ENCODE measurements around the gene MIER2.
"Not testable (repeated sequence)": the region's sequence is repeated elsewhere in the genome, so short reads cannot be mapped to it uniquely, and the experiment has no call there.

The MIER2 gene

DNA sequence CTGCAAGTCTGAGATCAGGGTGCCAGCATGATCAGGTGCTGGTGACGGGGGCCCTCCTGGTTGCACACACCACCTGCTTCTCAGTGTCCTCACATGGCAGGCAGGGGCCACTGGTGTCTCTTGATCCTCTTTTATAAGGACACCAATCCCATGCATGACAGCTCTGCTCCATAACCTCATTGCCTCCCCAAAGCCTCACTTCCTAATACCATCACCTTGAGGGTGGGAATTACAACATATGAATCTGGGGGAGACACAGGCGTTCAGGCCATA is 15.0 kb upstream of the MIER2 start:
- Histone ChIP-seq H3K9me3 (no peaks in the 10 kb centered on the region), H3K4me3 (no peak overlapping the region), H3K4me1 (no peaks in the 10 kb centered on the region), H3K27ac (no peak overlapping the region), H3K36me3 (no peaks in the 10 kb centered on the region), H3K27me3 (peaks cover 0 to 28% of the 10 kb centered on the region in 2 donors)
- no peak for DNase-seq
- TF ChIP-seq, protein P1, sequence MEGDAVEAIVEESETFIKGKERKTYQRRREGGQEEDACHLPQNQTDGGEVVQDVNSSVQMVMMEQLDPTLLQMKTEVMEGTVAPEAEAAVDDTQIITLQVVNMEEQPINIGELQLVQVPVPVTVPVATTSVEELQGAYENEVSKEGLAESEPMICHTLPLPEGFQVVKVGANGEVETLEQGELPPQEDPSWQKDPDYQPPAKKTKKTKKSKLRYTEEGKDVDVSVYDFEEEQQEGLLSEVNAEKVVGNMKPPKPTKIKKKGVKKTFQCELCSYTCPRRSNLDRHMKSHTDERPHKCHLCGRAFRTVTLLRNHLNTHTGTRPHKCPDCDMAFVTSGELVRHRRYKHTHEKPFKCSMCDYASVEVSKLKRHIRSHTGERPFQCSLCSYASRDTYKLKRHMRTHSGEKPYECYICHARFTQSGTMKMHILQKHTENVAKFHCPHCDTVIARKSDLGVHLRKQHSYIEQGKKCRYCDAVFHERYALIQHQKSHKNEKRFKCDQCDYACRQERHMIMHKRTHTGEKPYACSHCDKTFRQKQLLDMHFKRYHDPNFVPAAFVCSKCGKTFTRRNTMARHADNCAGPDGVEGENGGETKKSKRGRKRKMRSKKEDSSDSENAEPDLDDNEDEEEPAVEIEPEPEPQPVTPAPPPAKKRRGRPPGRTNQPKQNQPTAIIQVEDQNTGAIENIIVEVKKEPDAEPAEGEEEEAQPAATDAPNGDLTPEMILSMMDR (IDR thresholded peaks at IDR 0.05), result no peak
- intact Hi-C loops (cut with DNase I; ENCODE audit: low total_unique reads), result no loop called here

DNA sequence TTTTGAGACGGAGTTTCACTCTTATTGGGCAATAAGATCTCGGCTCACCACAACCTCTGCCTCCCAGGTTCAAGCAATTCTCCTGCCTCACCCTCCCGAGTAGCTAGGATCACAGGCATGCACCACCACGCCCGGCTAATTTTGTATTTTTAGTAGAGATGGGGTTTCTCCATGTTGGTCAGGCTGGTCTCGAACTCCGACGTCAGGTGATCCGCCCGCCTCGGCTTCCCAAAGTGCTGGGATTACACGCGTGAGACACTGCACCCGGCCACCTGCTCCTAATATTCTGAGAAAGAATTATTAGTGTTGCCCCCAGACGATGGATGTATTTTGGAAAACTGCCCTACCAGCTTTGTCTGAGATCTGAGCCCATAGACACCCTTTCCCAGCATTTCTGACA is 10.9 kb upstream of the MIER2 start:
- H3K4me1 ChIP-seq; H3K36me3 ChIP-seq; H3K4me3 ChIP-seq; intact Hi-C loops (cut with DNase I; ENCODE audit: low total_unique reads); H3K27ac ChIP-seq; H3K9me3 ChIP-seq; DNase-seq: not testable (repeated sequence)
- H3K27me3 ChIP-seq, result peaks cover 0 to 20% of the 10 kb centered on the region in 2 donors

DNA sequence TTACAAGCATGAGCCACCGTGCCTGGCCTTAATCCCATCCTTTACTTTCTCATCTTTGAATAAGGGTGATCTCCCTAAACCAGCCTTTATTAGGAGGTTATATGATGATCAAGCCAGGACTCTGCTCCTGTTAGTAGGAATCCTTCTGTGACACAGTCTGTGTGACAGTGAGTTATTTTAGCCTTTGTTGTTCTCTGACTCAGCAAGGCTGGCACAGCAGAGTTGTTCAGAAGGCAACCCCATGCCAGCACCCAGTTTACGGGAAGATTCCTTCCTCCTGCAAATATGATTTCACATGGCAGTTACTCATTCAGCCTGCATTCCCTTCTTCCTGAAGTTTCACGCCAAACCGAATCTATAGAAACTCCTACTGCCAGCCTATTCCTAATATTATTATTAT is 10.5 kb upstream of the MIER2 start:
- TF ChIP-seq, protein P1 (IDR thresholded peaks at IDR 0.05), result no peak
- H3K4me1 ChIP-seq, result no peaks in the 10 kb centered on the region
- intact Hi-C loops (cut with DNase I; ENCODE audit: low total_unique reads), result no loop called here

DNA sequence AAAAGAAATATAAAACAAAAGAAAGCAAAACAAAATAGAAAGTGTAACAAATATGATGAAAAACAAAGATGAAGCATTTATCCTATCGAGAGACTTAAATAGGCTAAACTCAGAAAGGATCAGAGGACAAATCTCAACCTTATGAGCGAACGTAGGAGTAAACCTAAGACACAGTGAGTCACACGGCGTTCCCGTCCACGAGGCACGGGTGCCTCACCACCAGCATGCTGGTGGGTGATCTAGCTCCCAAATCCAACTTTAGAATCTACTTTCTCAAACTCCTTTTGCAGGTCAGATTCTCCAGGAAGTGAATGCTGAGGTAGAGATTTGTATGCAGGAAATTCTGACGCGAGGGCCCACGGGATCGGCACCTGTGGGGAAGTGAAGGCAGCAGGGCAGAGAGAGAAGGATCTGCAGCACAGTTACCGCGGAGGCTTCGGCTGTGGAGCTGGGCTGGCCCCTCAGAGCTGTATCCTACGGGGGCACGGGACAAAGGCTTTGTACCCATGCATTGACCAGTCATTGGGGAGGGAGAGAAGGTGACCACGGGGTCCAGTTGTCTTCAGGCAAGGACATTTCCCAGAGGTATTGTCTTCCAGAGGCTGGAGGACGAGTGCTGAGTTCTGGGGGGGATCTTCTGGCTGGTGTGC is 7.5 kb upstream of the MIER2 start:
- intact Hi-C loops (cut with DNase I; ENCODE audit: low total_unique reads), result no loop called here
- Histone ChIP-seq H3K36me3 (no peaks in the 10 kb centered on the region), H3K27ac (no peak overlapping the region), H3K4me1 (no peaks in the 10 kb centered on the region), H3K27me3 (no peaks in the 10 kb centered on the region), H3K9me3 (peaks cover 0 to 8% (median 8%) of the 10 kb centered on the region in 3 donors), H3K4me3 (no peak overlapping the region)
- TF ChIP-seq, protein P1 (IDR thresholded peaks at IDR 0.05), result no peak
- no peak for DNase-seq

More for the DNA sequence above, 10.5 kb upstream of the MIER2 start:
- H3K9me3 ChIP-seq, result peaks cover 0 to 8% (median 8%) of the 10 kb centered on the region in 3 donors
- peaks cover 0 to 19% of the 10 kb centered on the region in 2 donors for H3K27me3 ChIP-seq
- H3K36me3 ChIP-seq, result no peaks in the 10 kb centered on the region
- DNase-seq, result no peak
- H3K4me3 ChIP-seq, result no peak overlapping the region
- no peak overlapping the region for H3K27ac ChIP-seq

DNA sequence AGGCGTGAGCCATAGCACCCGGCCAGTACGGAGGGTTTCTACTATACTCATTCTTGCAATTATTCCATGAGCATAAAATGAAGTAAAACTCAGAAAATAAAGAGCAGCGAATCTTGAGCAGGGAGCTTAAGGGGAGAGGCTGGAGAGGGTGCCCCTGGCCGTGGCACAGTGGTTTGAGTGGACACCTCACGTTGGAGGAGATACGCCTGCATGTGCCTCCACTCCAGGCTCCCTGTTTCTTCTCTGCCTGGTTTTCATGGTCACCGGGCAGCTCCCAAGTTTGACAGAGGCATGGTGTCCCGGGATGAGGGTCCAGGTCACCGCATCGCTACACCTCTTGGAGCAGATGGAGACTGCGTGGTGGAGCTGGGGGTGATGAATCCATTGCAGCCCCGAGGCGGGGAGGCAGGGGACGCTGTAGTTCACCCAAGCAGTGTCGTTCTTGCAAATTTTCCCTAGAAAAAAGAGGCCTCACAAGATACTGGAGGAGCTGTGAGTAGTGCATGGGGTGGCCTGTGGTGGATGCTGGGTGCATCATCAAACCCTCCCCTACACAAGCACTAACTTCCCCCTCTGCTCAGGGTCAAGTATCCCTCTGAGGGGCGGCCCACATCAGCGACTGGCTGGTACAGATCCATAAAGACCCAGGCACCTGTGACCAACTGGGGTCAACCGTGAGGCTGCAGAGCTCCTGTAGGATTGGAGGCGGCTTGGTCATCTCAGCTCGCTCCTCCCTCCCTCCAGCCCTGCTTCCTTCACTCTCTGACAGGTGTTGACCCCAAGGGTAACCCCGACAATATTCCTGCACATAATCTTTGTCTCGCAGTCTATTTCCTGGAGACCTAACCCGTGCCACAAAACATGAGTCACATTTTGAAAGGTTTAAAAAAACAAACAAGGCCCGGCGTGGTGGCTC is 3.6 kb upstream of the MIER2 start:
- intact Hi-C loops (cut with DNase I; ENCODE audit: low total_unique reads), result no loop called here
- H3K27ac ChIP-seq, result no peak overlapping the region
- H3K9me3 ChIP-seq, result peaks cover 0 to 4% (median 0%) of the 10 kb centered on the region in 3 donors
- TF ChIP-seq, protein P1 (IDR thresholded peaks at IDR 0.05), result no peak
- H3K27me3 ChIP-seq, result no peaks in the 10 kb centered on the region
- no peak for DNase-seq
- no peaks in the 10 kb centered on the region for H3K36me3 ChIP-seq
- H3K4me1 ChIP-seq, result peaks cover 0 to 13% (median 8%) of the 10 kb centered on the region in 4 donors
- H3K4me3 ChIP-seq, result no peak overlapping the region

DNA sequence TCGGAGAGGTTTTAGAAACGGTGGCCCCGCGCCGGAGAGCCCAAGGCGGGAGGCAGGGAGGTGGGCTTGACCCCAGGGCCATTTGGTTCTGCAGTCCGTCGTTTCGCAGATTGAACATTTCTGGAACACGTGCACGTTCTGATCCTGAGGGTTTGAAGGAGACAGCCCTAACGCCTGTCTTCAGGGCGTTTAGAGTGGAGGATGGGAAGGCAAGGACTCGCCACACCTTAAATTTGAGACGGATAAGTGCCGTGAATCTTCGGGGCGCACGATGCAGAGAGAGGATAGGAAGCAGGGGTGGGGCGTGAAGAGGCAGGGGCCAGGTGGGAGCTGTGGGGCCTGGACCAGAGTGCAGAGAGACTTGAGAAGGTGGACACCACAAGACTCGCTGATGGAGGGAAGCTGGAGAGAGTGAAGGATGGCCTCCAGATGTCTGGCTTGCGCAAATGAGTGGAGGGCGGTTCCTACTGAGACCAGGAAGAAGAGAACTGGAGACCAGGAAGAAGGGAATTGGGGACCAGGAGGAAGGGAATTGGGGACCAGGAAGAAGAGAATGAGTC is 804 bp upstream of the MIER2 start:
- Histone ChIP-seq H3K27me3 (no peaks in the 10 kb centered on the region), H3K9me3 (no peaks in the 10 kb centered on the region), H3K27ac (no peak overlapping the region), H3K4me3 (peak overlapping the region; percentile 82 to 96), H3K36me3 (peaks cover 0 to 11% (median 0%) of the 10 kb centered on the region in 3 donors), H3K4me1 (peaks cover 0 to 36% (median 33%) of the 10 kb centered on the region in 4 donors)
- TF ChIP-seq, protein P1 (IDR thresholded peaks at IDR 0.05), result no peak
- intact Hi-C loops (cut with DNase I; ENCODE audit: low total_unique reads), result no loop called here
- DNase-seq, result no peak
